DMS53 treated with DMSO at 0.1 percent for 48 hours (cell line): ENCODE measurements around the gene DOK3.

Experiments used
- DNase-seq: peaks from one replicate; lab custom pipeline; 2025; ENCODE audit not compliant: unreplicated experiment; lab: John Stamatoyannopoulos, UW

Gene DOK3

DNA sequence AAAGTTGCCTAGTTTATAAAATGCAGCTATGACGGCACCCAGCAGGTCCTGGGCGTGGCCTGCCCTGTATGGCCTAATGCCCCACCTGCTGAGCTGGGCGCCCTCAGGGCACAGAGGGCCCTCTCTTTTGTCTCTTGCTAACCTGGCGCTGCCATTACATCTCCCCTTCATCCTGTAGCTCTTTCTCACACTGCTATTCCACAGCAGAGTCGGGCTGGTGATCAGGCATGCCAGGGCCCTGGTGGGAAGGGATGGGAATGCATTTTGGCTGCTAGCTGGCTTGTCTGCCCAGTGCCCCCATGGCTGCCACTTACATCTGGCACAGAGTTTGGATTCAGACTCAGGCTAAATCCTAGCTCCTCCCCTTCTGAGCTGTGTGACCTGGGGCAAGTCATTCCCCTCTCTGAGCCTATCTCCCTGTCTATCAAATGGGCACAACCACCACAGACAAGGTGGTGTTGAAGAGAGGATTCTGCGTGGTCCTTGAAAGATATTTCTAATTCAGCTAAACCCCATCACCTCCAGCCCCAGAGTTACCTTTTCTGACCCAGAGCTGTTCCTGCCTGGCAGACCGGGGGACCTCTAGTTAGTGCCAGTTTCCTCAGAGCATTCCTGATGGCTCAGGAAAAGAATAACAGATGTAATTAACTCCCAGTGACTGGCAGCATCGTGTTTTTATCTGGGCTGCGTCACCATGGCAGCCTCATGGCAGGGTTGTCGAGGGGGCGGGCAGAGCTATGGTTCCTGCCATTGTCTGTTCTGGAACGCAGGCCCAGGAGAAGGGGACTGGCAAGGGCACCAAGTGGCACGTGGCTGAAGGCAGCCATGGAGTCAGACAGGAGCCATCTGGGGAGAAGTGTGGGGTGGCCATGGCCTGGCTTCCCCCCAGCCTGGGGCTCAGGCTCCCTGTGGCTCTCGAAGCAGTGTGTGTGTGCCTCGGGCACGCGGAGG lies 56.7 kb downstream of the DOK3 start:
- DNase-seq, result no peak
